Measurements from ENCODE around the gene ZFAND2B.
"Not testable (repeated sequence)": the region's sequence is repeated elsewhere in the genome, so short reads cannot be mapped to it uniquely, and the experiment has no call there.

Gene ZFAND2B

DNA sequence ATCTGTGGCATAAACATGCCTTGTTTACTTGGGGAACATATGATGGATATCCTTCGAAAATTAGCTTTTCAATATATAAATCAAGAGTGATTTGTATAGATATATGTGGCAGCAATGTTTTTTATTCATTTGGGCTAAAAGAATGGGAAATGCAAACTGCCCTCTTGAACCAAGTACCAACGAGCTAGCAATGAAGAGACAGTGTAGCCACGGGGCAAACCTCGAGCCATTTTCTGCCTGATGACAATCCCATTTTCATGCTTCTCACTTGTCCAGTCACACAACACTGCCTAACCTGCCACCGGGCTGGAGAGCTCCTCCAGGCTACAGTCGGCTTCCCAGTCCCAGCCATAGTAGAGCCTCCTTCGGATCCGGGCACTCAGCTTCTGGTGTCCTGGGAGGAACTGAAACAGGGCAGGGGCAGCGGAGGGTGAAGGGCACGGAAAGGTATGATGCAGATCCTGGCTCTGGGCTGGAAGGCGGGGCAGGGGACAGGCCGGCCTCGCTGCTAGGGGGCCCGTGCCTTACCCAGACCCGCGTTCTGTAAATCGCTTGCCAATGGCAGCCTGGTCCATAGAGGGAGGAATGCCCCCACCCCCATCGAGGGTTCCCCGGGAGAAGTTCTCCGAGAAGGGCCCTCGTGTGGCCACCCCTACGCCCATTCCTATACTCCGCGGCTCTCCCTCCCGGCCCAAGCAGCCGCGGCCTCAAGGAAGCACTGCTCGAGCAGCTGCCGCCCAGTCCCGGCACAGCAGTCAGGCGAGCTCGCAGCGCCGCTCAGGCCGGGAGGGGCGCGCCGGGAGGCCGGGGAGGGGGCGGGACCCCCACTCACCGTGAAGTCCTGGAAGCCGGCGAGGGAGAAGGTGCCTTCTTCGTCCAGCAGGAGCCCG, 30.4 kb upstream of the ZFAND2B start:
- peak; percentile 8 to 10 for ATAC-seq

DNA sequence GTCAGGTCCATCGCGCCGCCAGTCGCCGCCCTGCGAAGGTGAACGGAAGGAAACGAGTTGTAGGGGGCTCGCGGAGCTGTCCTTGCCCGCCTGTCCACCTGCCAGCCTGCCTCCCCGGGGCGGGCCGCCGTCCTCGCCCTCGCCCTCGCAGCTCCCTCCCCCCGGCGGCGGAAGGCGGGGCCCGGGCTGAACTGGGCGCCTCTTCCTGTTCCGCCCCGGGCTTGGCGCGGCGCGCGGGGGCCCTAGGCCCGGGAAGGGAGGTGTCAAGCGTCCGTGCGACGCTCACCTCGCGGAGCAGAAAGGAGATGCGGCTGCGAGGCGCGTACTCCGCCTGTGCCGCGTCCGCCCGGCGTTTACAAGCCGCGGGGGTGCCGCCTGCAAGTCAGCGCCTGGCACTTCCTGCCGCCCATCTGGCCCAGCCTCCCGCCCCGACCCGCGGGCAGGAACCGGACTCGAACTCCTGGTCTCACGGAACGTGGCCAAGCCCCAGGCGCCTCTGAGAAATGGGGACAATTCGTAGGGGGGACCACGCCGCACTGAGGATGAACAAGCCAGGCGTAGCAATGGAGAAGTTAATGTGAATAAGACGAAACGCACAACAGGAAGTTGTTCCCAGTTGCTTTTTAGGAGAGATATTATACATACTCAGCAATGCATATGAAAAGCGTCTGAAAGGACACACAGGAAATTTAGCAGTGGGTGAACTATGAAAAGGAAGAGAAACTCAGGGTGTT, 29.6 kb upstream of the ZFAND2B start, which contains the start of gene CNPPD1:
Gene CNPPD1, minus strand, starts transcription at position 108 of the 734 bp plus-strand sequence. Its CDS starts 97 bp downstream, at position 11.
- ATAC-seq, result peak; percentile 78 to 83

DNA sequence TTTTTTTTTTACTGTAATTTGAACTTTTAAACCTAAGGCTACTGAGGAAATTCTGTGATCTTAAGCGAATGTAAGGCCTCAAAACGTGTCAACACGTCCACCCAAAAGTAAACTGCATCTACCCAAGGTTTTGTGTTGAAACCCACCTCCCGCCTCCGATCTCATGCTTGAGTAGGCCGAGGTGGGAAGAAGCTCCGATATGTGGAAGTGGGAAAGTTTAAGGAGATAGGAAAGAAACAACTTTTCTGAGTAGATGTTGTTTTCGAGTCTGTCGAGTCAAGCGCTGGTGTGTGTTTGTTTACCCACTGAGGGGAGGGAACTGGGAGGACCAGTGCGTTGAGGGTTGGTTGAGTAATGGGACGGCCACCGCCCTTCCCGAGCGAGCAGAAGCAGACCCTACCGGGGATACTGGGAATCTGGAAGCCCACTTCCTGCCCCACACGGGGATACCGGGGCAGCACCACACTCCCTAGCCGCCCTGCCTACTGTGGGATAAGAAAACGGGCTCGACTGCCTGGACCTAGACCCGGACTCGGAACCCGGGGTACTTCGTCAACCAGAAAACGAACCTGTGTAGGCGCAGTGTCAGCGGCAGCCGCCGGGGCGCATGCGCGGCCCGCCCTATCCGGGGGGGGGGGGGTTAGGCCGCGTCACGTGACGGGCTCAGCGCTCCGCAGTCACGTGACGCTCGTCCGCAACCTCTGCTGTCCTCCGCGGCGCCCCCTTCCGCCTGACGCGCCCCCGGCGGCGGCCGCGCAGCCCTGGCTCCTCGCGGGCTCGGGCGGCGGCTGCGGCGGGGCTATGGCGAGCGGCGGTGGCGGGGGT, 28.8 kb upstream of the ZFAND2B start, which contains the start of gene RETREG2:
Gene RETREG2, plus strand, starts transcription at position 724 of the 825 bp plus-strand sequence. Its CDS starts 78 bp downstream, at position 802.
- peak; percentile 53 to 64 for ATAC-seq

DNA sequence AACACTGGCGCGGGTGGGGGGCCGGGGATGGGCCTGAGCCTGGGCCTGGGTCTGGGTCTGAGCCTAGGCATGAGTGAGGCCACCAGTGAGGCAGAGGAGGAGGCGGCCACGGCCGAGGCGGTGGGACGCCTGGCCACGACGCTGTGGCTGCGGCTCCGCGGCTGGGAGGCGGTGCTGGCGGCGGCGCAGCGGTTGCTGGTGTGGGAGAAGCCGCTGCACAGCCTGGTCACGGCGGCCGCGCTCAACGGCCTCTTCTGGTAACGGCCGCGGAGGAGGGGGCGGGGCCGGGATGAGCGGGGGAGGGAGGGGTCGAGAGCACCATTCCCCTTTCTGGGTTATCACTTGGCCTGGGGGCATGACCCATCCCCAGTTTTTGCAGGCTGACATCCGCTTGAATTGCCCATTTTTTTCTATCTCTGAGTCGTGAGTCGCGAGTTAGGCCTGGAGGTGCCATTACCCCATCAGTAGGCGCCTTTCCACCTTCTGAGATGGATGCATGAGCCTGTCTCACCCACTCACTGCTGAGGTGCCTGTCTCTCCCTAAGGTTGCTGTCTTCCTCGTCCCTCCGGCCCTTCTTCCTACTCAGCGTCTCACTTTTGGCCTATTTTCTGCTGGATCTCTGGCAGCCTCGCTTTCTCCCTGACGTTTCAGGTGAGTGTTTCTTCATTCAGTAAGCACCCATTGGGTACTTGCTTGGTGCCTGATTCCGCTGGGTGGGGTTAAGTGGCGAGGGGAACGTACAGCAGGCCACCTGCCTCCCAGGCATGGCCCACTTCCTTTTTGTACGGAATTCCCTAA, 28.0 kb upstream of the ZFAND2B start:
- ATAC-seq, result peak in 1 of 2 donors; percentile 2

DNA sequence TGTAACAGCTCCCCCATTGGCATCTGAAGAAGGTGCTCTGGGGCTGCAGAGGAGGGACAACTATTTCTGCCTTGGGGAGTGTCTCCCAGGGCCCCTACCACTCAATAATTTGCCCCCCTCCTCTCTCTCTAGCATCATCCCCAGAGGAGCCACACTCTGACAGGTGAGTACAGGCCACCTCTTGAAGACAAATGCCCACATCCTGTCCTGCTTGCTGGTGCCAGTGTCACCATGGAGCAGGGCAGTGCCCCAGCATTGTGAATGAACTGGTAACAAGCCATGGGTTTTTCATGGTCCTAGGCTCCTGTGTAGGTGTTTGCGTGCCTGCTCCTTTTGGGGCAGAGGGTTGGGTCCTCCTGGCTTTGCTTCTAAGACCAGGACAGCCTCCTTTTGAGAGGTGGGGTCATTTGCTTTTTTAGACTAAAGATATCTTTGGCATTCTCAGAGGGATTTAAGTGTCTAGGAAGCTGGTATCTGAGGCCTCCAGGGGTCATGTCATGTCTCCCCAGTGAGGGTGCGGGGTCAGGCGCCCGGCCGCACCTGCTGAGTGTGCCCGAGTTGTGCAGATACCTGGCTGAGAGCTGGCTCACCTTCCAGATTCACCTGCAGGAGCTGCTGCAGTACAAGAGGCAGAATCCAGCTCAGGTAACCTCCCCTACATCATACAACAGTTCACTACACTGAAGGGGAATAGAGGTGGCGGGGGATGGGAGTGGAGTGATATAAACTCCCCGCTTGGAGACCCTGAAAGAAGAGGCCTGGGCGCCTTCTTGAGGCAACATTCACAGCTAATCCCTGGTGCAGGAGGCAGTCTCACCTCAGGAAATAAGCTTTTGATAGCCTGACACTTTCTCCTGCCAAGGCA, 26.7 kb upstream of the ZFAND2B start:
- no peak for ATAC-seq

DNA sequence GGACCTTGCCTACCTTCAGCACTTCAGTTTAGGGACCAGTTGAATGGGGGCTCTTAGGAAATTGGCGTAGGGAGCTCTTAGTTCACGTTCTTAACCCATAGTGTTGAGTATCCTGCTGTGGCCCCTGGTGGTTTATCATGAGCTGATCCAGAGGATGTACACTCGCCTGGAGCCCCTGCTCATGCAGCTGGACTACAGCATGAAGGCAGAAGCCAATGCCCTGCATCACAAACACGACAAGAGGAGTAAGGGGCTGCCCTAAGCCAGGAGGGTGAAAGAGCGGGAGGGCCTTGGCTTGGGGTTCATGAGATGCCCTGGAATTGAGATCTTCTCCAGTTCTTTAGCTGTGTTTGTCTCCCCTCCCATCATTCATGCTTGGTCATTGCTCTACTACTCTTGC, 25.6 kb upstream of the ZFAND2B start:
- ATAC-seq, result no peak

DNA sequence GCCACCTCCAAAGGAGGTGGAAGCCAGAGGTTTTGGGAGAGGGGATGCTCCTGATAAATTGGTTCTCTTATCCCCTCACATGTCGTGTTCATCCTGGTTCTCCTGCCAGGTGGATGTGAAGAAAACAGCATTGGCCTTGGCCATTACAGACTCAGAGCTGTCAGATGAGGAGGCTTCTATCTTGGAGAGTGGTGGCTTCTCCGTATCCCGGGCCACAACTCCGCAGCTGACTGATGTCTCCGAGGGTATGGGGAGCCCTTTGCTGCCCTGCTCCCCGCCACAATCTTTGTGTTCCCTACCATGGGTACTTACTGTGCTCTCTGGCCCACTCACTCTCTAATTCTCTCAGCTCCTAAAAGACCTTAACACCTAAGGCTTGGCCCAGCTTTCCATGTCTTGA, 25.1 kb upstream of the ZFAND2B start:
- ATAC-seq, result no peak

DNA sequence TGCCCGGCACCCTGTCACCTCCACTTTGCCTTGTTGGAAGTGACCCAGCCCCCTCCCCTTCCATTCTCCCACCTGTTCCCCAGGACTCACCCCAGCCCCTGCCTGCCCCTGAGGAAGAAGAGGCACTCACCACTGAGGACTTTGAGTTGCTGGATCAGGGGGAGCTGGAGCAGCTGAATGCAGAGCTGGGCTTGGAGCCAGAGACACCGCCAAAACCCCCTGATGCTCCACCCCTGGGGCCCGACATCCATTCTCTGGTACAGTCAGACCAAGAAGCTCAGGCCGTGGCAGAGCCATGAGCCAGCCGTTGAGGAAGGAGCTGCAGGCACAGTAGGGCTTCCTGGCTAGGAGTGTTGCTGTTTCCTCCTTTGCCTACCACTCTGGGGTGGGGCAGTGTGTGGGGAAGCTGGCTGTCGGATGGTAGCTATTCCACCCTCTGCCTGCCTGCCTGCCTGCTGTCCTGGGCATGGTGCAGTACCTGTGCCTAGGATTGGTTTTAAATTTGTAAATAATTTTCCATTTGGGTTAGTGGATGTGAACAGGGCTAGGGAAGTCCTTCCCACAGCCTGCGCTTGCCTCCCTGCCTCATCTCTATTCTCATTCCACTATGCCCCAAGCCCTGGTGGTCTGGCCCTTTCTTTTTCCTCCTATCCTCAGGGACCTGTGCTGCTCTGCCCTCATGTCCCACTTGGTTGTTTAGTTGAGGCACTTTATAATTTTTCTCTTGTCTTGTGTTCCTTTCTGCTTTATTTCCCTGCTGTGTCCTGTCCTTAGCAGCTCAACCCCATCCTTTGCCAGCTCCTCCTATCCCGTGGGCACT, 24.0 kb upstream of the ZFAND2B start:
- no peak for ATAC-seq

DNA sequence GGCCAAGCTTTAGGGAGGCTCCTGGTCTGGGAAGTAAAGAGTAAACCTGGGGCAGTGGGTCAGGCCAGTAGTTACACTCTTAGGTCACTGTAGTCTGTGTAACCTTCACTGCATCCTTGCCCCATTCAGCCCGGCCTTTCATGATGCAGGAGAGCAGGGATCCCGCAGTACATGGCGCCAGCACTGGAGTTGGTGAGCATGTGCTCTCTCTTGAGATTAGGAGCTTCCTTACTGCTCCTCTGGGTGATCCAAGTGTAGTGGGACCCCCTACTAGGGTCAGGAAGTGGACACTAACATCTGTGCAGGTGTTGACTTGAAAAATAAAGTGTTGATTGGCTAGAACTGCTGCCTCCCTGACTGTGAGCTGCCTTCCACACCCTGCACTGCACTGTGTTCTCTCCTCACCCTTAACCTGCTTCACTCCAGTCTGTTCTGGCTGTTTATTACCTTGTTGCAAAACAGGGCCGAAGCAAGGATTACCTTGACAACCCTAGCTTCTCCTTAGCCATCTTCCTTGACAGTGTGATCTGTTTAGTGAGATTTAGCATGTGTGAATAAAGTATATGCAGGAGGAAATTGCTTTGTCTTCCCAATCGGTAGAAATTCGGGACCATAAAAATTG, 23.3 kb upstream of the ZFAND2B start:
- no peak for ATAC-seq

DNA sequence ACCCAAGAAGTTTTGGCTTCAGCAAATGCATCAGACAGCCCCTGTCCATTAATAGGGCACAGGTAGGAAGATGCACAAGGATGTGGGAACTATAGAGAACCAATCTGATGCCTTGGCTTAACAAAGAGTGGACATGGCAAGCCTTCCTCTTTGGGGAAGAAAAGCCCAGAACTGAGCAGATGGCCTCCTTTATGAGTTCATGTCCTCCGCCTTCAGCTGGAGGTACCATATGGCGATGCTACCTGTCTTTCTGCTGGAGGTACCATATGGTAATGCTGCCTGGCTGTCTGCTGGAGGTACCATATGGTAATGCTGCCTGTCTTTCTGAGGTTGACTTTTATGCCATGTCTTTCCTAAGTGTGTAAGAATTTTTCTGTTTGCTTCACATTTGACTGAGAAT, 22.5 kb upstream of the ZFAND2B start:
- no peak for ATAC-seq

DNA sequence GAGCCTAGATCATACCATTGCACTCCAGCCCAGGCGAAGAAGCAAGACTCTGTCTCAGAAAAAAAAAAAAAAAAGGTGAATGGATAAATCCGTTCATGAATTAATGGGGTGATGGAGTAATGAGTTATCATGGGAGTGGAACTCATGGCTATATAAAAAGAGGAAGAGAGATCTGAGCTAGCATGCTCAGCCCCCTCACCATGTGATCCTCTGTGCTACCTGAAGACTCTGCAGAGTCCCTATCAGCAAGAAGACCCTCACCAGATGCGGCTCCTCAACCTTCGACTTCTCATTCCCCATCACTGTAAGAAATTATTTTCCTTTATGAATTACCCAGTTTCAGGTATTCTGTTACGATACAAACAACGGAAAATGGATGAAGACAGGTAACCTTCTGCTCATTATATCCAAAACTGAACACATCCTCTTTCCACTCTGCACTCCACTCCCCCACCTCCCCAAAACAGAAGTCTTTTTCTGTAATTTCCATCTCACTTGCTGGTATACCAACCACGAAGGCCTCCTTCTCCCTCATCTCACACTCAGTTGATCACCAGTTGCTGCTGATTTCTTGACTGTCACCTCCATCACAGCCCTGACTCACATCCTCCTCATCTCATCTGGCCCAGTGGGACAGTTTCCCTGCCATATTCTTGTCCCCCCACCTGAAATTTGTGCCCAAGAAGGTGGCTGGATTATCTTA, 19.7 kb upstream of the ZFAND2B start:
- peak in 1 of 2 donors; percentile 63 for ATAC-seq

DNA sequence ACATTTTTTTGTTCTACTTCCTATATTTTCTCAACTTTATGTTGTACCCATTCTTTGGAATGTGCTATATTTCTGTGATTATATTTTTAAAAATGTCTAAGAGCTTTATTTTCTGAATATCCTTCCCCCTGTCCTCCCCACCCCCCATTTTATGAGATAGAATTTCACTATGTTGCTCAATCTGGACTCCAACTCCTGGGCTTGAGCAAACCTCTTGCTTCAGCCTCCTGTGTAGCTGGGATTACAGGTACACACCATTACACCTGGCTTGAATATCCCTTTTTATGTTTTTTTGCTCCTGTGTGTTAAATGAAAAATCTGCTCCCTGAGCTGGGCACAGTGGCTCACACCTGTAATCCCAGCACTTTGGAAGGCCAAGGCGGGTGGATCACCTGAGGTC, 9.2 kb upstream of the ZFAND2B start:
- no peak for ATAC-seq

DNA sequence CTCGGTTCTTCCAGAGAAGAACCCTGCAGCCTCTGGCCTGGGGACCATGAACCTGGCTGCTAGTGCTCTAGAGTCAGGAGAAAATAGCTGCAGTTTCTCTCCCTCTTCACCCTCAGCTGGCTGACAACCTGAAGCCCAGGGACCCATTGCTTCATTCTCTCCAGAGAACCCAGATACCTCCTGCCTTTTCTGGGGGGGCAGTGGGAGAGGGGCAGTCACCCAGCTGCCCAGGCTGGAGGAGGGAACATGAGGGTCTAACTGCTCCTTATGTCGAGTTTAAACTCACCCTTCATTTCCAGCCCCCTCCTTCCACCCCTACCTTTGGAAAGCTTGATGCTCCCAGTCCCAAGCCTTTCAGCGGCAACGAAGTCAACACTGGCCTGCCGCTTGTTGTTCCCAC, 7.6 kb upstream of the ZFAND2B start:
- no peak for ATAC-seq

DNA sequence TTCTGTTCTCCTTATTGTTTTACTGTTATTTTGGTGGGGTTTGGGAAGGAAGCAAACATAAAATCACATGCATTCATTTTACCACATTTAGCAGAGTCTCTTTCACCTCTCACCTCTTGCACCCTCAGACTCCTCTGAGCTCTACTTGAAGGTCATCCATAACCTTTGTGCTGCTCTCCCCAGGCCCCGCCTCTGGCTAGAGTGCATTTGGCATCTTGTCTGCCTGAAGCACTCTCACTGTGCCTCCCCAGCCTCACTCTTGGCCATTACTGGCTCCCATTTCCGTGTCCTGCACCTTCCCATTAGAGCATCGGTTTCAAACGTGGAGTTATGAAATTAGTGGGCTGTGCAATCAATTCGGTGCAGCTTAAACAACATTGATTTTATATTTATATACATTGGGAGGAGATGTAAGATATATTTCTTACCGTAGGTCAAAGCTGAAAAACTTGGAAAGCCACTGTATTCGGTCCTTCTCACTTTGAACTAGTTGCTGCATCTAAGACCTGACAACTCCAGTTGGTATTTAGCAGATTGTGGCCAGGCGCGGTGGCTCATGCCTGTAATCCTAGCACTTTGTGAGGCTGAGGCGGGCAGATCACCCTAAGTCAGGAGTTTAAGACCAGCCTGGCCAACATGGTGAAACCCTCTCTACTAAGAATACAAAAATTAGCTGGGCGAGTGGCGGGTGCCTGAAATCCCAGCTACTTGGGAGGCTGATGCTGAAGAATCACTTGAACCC, 6.9 kb upstream of the ZFAND2B start:
- ATAC-seq, result no peak

DNA sequence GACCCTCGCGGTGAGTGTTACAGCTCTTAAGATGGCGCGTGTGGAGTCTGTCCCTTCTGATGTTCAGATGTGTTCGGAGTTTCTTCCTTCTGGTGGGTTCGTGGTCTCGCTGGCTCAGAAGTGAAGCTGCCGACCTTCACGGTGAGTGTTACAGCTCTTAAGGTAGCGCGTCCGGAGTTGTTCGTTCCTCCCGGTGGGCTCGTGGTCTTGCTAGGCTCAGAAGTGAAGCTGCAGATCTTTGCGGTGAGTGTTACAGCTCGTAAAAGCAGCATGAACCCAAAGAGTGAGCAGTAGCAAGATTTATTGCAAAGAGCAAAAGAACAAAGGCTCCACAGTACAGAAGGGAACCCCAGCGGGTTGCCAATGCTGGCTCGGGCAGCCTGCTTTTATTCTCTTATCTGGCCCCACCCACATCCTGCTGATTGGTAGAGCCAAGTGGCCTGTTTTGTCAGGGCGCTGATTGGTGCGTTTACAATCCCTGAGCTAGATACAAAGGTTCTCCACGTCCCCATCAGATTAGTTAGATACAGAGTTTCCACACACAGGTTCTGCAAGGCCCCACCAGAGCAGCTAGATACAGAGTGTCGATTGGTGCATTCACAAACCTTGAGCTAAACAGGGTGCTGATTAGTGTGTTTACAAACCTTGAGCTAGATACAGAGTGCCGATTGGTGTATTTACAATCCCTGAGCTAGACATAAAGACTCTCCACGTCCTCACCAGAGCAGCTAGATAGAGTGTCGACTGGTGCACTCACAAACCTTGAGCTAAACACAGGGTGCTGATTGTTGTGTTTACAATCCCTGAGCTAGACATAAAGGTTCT, 5.9 kb upstream of the ZFAND2B start:
- ATAC-seq, result not testable (repeated sequence)

DNA sequence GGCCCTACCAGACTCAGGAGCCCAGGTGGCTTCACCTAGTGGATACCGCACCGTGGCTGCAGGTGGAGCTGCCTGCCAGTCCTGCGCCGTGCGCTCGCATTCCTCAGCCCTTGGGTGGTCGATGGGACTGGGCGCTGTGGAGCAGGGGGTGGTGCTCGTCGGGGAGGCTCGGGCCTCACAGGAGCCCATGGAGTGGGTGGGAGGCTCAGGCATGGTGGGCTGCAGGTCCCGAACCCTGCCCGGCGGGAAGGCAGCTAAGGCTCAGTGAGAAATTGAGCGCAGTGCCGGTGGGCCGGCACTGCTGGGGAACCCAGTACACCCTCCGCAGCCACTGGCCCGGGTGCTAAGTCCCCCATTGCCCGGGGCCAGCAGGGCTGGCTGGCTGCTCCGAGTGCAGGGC, 5.3 kb upstream of the ZFAND2B start:
- not testable (repeated sequence) for ATAC-seq
